GM12892 (cell line): ENCODE measurements around the gene ANKRD11.

Experiments used
- POLR2A ChIP-seq: IDR thresholded peaks from 2 replicates; pipeline ENCODE4 v1.6.1; 2011; ENCODE audit warnings: low read depth, low read length, control low read depth
- POLR2AphosphoS5 ChIP-seq: IDR thresholded peaks from 2 replicates; pipeline ENCODE4 v1.6.1; 2011; ENCODE audit warnings: low read depth, low read length, control low read depth
- TAF1 ChIP-seq: IDR thresholded peaks from 2 replicates; pipeline ENCODE4 v1.6.1; 2011; ENCODE audit warnings: low read depth, mild to moderate bottlenecking, control low read depth, low read length, borderline replicate concordance

DNA sequence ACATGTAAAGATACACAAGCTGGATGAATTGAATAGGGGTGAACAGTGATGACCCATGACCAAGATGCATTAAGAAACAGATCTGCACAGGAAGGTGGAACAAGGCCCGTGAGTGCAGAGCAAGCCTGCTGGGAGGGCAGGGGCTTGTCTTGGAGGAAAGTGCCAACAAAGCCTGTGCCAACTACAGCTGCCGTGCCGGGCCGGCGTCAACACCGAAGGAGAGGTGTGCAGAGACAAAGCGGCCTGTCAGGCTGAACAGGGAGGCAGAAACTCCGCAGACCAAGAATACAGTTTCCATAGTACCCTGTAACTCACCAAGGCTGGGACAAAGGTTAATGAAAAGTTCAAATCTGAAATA, 46.7 kb downstream of the ANKRD11 start:
- no peak for TF ChIP-seq POLR2A
- no peak for TF ChIP-seq POLR2AphosphoS5
- no peak for TF ChIP-seq TAF1
